ENCODE measurements around the gene PPP4C.

The PPP4C gene

DNA sequence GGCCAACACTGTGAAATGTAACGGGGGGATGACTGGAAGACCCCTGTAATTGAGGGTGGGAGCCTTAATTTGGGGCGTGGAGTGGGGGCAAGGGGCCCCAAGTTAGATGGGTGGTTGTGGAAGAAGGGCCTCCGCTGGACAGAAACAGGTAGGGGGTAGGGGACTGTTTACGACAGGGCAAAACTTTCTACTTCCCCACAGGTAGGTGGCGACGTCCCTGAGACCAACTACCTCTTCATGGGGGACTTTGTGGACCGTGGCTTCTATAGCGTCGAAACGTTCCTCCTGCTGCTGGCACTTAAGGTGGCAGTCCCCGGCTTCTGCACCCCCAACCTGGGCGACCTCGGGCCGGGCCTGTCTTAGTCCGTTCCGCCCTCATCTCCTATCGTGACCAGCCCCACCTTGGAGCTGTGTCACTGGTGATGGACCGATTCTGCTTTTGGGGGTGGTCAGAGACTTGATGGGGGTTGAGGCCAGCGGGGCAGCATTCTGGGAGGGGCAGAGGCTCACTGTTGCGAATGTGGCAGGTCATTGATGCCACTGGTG is 6.8 kb downstream of the PPP4C start:
- DNase-seq: no peak

DNA sequence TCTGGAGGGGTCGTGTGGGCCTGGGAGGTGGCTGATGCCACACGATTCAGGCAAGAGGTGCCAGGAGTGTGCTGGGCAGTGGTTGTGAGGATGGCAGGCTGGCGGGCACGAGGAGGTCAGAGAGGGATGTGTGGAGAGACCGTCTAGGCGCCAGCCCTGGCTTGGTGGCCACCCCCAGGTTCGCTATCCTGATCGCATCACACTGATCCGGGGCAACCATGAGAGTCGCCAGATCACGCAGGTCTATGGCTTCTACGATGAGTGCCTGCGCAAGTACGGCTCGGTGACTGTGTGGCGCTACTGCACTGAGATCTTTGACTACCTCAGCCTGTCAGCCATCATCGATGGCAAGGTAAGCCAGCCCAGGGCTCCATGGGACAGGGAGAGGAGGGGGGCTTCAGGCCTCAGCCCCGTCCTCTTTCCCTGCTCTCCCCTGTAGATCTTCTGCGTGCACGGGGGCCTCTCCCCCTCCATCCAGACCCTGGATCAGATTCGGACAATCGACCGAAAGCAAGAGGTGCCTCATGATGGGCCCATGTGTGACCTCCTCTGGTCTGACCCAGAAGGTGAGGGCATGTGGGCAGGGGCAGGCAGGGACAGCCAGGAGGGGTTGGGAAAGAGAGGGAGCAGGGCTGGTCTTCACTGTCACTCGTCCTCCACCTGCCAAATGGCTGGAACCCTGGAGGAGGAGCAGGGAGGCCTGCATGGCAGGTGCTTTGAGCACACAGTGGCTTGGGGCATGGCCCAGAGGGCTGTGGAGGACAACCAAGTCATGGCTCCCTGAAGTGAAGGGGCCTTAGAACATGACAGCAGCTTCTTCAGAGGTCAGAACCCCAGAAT is 7.6 kb downstream of the PPP4C start:
- TF ChIP-seq POLR2A (IDR thresholded peaks at IDR 0.05; ENCODE audit: low read length) (no peak), GATA1 (IDR thresholded peaks at IDR 0.05; ENCODE audit: low read depth, low read length) (no peak)
- no peak for DNase-seq

More for the DNA sequence above, 6.8 kb downstream of the PPP4C start:
- TF ChIP-seq POLR2A (IDR thresholded peaks at IDR 0.05; ENCODE audit: low read length) (no peak), GATA1 (IDR thresholded peaks at IDR 0.05; ENCODE audit: low read depth, low read length) (no peak)

DNA sequence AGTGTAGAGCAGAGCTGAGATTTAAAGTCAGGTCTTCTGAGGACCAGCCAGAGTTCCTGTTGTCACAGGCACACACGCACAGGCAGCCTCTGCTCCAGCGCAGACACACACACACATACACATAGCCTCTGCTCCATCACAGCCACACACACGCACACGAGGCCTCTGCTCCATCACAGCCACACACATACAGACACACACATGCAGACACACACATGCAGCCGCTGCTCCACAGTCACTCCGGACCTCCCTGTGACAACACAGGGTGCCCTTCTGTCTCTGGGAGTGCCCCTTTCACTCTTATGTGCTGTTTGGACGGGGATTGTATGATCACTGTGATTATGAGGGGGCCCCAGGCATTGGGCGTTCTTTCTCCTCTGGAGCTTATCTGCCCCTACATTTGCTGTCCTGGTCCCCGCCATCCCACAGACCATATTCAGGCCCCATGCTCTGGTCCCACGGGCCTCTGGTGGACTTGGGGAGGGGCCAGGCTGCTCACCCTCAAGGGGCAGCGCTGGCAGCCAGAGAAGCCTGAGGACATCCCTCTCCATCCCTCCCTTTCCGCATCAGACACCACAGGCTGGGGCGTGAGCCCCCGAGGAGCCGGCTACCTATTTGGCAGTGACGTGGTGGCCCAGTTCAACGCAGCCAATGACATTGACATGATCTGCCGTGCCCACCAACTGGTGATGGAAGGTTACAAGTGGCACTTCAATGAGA is 8.5 kb downstream of the PPP4C start:
- TF ChIP-seq GATA1 (IDR thresholded peaks at IDR 0.05; ENCODE audit: low read depth, low read length) (no peak), POLR2A (IDR thresholded peaks at IDR 0.05; ENCODE audit: low read length) (no peak)
- no peak for DNase-seq

- no peak for DNase-seq
- no peak for TF ChIP-seq GATA1 (IDR thresholded peaks at IDR 0.05; ENCODE audit: low read depth, low read length)
- TF ChIP-seq POLR2A (IDR thresholded peaks at IDR 0.05; ENCODE audit: low read length): no peak
These were observed 9.0 kb downstream of the PPP4C start for GRCh38 chr16:30084816-30085159.

GRCh38 chr16:30085247-30085646 is 9.5 kb downstream of the PPP4C start:
- TF ChIP-seq GATA1 (IDR thresholded peaks at IDR 0.05; ENCODE audit: low read depth, low read length) (no peak), POLR2A (IDR thresholded peaks at IDR 0.05; ENCODE audit: low read length) (no peak)
- DNase-seq: no peak

DNA sequence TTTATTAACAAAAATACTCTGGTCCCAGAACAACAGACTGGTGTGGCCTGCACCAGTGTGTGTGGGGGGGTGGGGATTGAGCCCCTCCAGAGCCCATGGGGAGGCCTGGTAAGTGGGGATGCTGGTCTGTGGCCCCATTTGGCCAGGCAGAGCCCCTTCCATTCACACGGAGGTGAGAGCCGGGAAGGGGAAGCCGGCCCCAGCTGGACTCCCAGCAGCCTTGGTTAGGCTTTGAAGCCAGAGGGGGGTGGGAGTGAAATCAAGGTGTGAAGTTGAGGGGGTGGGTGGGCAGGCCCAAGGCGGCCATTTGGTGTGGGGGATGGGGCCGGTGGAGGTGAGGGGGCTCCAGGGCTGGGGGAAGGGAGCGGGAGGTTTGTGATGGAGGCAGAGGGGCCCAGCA is 10.0 kb downstream of the PPP4C start:
- TF ChIP-seq GATA1 (IDR thresholded peaks at IDR 0.05; ENCODE audit: low read depth, low read length): no peak
- TF ChIP-seq POLR2A (IDR thresholded peaks at IDR 0.05; ENCODE audit: low read length): no peak

GRCh38 chr16:30086291-30087140 is 10.7 kb downstream of the PPP4C start:
- DNase-seq: no peak
- TF ChIP-seq GATA1 (IDR thresholded peaks at IDR 0.05; ENCODE audit: low read depth, low read length): no peak
- no peak for TF ChIP-seq POLR2A (IDR thresholded peaks at IDR 0.05; ENCODE audit: low read length)

More for the DNA sequence above, 10.0 kb downstream of the PPP4C start:
- no peak for DNase-seq

DNA sequence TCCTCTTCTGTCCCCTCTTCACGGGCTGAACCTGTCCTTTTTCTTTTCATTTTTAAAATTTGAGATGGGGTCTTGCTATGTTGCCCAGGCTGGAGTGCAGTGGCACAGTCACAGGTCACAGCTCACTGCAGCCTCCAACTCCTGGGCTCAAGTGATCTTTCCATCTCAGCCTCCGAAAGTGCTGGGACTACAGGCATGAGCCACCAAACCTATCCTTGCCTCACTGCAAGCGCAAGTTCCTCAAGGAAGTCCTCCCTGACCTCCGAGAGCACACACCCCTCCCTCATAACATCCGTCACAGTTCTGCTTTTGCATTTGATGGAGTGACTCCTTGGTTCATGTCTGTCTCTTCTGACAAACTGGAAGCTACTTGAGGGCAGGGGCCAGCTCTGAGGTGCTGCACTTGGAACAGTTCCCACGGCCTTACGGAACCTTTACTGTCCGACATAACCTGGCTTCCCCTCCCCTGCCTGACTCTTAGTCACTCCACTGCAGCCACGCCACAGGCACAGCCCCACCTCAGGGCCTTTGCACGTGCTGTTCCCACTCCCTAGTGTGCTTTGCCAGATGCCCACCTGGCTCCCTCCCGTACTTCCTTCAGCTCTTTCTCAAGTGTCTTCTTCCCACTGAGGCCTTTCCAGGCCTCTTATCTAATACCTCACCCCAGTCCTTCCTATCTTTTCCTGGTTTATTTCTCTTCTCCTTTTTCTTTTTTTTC is 11.5 kb downstream of the PPP4C start:
- no peak for DNase-seq

GRCh38 chr16:30088237-30088831 is 12.5 kb downstream of the PPP4C start:
- DNase-seq: no peak
- TF ChIP-seq GATA1 (IDR thresholded peaks at IDR 0.05; ENCODE audit: low read depth, low read length): no peak
- no peak for TF ChIP-seq POLR2A (IDR thresholded peaks at IDR 0.05; ENCODE audit: low read length)

More for the DNA sequence above, 11.5 kb downstream of the PPP4C start:
- TF ChIP-seq POLR2A (IDR thresholded peaks at IDR 0.05; ENCODE audit: low read length): no peak
- TF ChIP-seq GATA1 (IDR thresholded peaks at IDR 0.05; ENCODE audit: low read depth, low read length): no peak

- no peak for DNase-seq
- TF ChIP-seq POLR2A (IDR thresholded peaks at IDR 0.05; ENCODE audit: low read length): no peak
- TF ChIP-seq GATA1 (IDR thresholded peaks at IDR 0.05; ENCODE audit: low read depth, low read length): no peak
These were observed 13.2 kb downstream of the PPP4C start for GRCh38 chr16:30088832-30089624.

DNA sequence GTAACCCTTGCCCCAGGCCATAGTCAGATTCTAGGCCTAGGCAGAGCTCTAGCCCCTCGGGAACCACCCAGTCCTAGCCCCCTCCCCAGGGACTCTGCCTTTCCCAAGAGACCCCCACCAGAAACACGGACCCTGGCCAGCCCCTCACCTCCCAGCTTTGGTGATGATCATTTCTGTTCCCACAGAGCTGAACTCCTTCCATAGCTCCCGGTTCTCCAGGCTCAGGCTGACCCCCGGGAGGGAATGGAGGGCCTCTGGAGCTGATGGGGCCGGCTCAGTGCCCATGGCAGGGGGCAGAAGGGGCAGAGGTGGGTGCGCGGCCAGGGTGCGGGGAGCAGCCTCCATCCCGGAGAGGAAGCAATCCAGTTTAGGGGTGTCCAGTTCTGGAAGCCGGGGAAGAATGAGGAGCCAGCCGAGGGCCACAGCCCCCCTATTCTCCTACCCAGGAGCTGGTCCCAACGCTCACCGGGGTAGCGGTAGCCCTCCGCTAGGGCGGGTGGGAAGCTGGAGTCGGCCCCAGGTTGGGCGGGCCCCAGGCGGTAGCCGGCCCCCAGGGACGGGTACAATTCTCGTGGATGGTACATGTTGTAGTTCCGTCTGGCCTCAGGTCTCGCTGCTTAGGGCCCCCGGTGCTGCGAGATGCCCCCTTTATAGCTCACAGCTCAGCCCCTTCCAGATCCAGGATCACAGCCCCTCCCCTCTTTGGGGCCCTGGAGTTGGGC is 15.0 kb downstream of the PPP4C start:
- DNase-seq: no peak
- TF ChIP-seq POLR2A (IDR thresholded peaks at IDR 0.05; ENCODE audit: low read length) (no peak), GATA1 (IDR thresholded peaks at IDR 0.05; ENCODE audit: low read depth, low read length) (no peak)

All from erythroblast (primary cell).